ENCODE measurements around the gene MSANTD3. TPM values are rescaled to one million over a fixed set of nuclear protein-coding genes. Genes with fewer than 3 reads are reported as not detected.

The MSANTD3 gene
- polyA plus RNA-seq, 3 donors: 22.3 to 23.6 (median 22.5) TPM

- no peak for DNase-seq (ENCODE audit: low read depth in 3 of 3, low spot score in 2 of 3)
Measured at GRCh38 chr9:100455470-100455869, 28.5 kb downstream of the MSANTD3 start.

GRCh38 chr9:100457517-100457916, 30.6 kb downstream of the MSANTD3 start:
- no peak for DNase-seq (ENCODE audit: low read depth in 3 of 3, low spot score in 2 of 3)

GRCh38 chr9:100459963-100460362, 33.0 kb downstream of the MSANTD3 start:
- no peak for DNase-seq (ENCODE audit: low read depth in 3 of 3, low spot score in 2 of 3)

GRCh38 chr9:100465274-100465673, 38.3 kb downstream of the MSANTD3 start:
- DNase-seq (ENCODE audit: low read depth in 3 of 3, low spot score in 2 of 3): no peak

GRCh38 chr9:100465761-100466160, 38.8 kb downstream of the MSANTD3 start:
- no peak for DNase-seq (ENCODE audit: low read depth in 3 of 3, low spot score in 2 of 3)

- DNase-seq (ENCODE audit: low read depth in 3 of 3, low spot score in 2 of 3): no peak
Measured at GRCh38 chr9:100466171-100466828, 39.4 kb downstream of the MSANTD3 start.

- DNase-seq (ENCODE audit: low read depth in 3 of 3, low spot score in 2 of 3): no peak
Measured at GRCh38 chr9:100466829-100467221, 39.9 kb downstream of the MSANTD3 start.

GRCh38 chr9:100468041-100468440, 41.1 kb downstream of the MSANTD3 start:
- no peak for DNase-seq (ENCODE audit: low read depth in 3 of 3, low spot score in 2 of 3)

GRCh38 chr9:100472268-100472667, 45.3 kb downstream of the MSANTD3 start:
- DNase-seq (ENCODE audit: low read depth in 3 of 3, low spot score in 2 of 3): no peak

- peak in 1 of 3 donors; percentile 59 for DNase-seq (ENCODE audit: low read depth in 3 of 3, low spot score in 2 of 3)
Measured at GRCh38 chr9:100472788-100473275, 45.9 kb downstream of the MSANTD3 start, which contains the start of gene TMEFF1. TSS of gene TMEFF1 (plus strand) at chr9:100473149. CDS start at chr9:100473545, 396 bp downstream.

GRCh38 chr9:100473276-100474081, 46.5 kb downstream of the MSANTD3 start:
- peak in 1 of 3 donors; percentile 12 for DNase-seq (ENCODE audit: low read depth in 3 of 3, low spot score in 2 of 3)

- no peak for DNase-seq (ENCODE audit: low read depth in 3 of 3, low spot score in 2 of 3)
Measured at GRCh38 chr9:100474082-100474923, 47.4 kb downstream of the MSANTD3 start.

- no peak for DNase-seq (ENCODE audit: low read depth in 3 of 3, low spot score in 2 of 3)
Measured at GRCh38 chr9:100474924-100475276, 48.0 kb downstream of the MSANTD3 start.

GRCh38 chr9:100477241-100477640, 50.3 kb downstream of the MSANTD3 start:
- DNase-seq (ENCODE audit: low read depth in 3 of 3, low spot score in 2 of 3): no peak

- DNase-seq (ENCODE audit: low read depth in 3 of 3, low spot score in 2 of 3): no peak
Measured at GRCh38 chr9:100478192-100478591, 51.2 kb downstream of the MSANTD3 start.

GRCh38 chr9:100479820-100480219, 52.9 kb downstream of the MSANTD3 start:
- no peak for DNase-seq (ENCODE audit: low read depth in 3 of 3, low spot score in 2 of 3)

GRCh38 chr9:100485196-100485595, 58.3 kb downstream of the MSANTD3 start:
- DNase-seq (ENCODE audit: low read depth in 3 of 3, low spot score in 2 of 3): no peak

GRCh38 chr9:100486479-100487176, 59.7 kb downstream of the MSANTD3 start:
- DNase-seq (ENCODE audit: low read depth in 3 of 3, low spot score in 2 of 3): no peak

- no peak for DNase-seq (ENCODE audit: low read depth in 3 of 3, low spot score in 2 of 3)
Measured at GRCh38 chr9:100488177-100488576, 61.2 kb downstream of the MSANTD3 start.

- no peak for DNase-seq (ENCODE audit: low read depth in 3 of 3, low spot score in 2 of 3)
Measured at GRCh38 chr9:100489836-100490235, 62.9 kb downstream of the MSANTD3 start.
